Memory B cell (primary cell): ENCODE results near the gene DUSP5.

Experiments
- ATAC-seq: fragments of 150-1000 bp; cut with Tn5 transposase; 2 replicates; pipeline ENCODE4 v1.10.0; 2021; ENCODE audit warnings: low read depth, mild to moderate bottlenecking, moderate library complexity
- DNase-seq, 2 donors: peaks; one replicate each; pipeline ENCODE4 v3.0.0; 2022; ENCODE audit warnings: low spot score in 2 of 2
- H3K27ac Mint-ChIP-seq: one replicate; pipeline ENCODE4 v1.8.0; 2022; ENCODE audit warnings: mild to moderate bottlenecking, moderate library complexity, mixed read lengths
- H3K27me3 Mint-ChIP-seq: one replicate; pipeline ENCODE4 v1.8.0; 2022; ENCODE audit warnings: mixed read lengths
- H3K36me3 Mint-ChIP-seq: one replicate; pipeline ENCODE4 v1.8.0; 2022; ENCODE audit warnings: mild to moderate bottlenecking, mixed read lengths
- H3K4me1 Mint-ChIP-seq: one replicate; pipeline ENCODE4 v1.8.0; 2022; ENCODE audit warnings: mixed read lengths
- H3K4me3 Mint-ChIP-seq: one replicate; pipeline ENCODE4 v1.8.0; 2022; ENCODE audit warnings: mild to moderate bottlenecking, moderate library complexity, mixed read lengths
- H3K9me3 Mint-ChIP-seq: one replicate; pipeline ENCODE4 v1.8.0; 2022; ENCODE audit warnings: mixed read lengths

The DUSP5 gene

DNA sequence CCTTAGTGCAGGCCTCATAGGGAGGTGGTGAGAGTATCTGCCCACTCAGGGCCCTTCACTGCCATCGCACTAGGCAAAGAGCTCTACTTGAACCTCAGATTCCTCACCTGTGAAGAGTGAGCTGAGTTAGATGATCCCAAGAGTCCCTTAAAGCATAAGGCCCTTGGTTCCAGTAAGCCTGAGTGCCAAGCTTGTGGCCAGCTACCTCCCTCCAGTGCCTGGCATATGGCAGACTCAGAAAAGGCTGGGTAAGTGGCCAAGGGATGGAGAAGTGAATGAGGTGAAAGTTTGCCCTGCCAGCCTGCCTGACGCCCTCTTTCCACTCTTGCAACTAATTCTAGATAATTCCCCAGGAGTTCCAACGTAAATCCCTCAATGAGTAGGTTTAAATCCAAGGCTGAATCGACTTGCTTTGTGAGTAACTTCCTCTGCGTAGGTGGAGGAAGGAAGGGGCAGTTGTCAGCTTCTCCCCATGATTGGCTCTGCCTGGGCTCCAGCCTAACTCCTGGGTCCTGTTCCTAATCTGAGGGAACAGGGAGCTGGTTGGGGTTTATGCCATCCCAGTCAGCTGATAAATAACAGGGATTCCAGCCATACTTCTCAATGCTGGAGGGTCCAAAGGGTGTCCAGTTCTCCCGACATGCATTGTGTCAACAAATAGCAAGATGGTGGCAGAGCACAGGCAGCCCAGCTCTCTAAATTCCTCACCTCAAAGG, 14.2 kb downstream of the DUSP5 start:
- no peak for ATAC-seq
- DNase-seq: no peak
- Mint-ChIP-seq H3K4me3 (no peak overlapping the region), H3K4me1 (no peaks in the 10 kb centered on the region), H3K36me3 (peaks cover 3% of the 10 kb centered on the region), H3K9me3 (peaks cover 2% of the 10 kb centered on the region), H3K27me3 (no peaks in the 10 kb centered on the region), H3K27ac (no peak overlapping the region)

GRCh38 chr10:110512461-110513187, 14.9 kb downstream of the DUSP5 start:
- no peak for ATAC-seq
- Mint-ChIP-seq H3K36me3 (peaks cover 3% of the 10 kb centered on the region), H3K27me3 (no peaks in the 10 kb centered on the region), H3K4me1 (no peaks in the 10 kb centered on the region), H3K9me3 (peaks cover 2% of the 10 kb centered on the region), H3K27ac (no peak overlapping the region), H3K4me3 (no peak overlapping the region)
- no peak for DNase-seq

DNA sequence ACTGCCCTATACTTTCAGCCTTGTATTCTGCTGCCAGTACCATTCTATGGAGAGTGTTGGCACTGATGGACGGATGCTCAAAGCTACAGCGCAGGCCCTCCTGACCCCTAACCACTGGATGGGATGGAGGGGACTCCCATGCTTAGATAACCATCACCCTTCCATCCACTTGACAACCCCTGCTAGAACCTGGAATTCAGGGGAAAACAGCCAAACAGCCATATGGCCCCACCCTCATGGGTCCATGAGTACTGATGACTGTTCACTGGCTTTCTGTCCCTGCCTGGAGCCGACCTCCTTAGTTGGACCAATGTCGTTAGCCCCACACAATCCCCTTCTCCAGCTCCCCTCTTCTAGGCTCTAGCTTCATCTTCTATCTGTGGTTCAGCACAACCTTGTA, 16.2 kb downstream of the DUSP5 start:
- no peak overlapping the region for H3K4me3 Mint-ChIP-seq
- H3K9me3 Mint-ChIP-seq: peaks cover 2% of the 10 kb centered on the region
- H3K27me3 Mint-ChIP-seq: no peaks in the 10 kb centered on the region
- no peaks in the 10 kb centered on the region for H3K4me1 Mint-ChIP-seq
- DNase-seq: no peak
- H3K27ac Mint-ChIP-seq: no peak overlapping the region
- no peaks in the 10 kb centered on the region for H3K36me3 Mint-ChIP-seq
- ATAC-seq: no peak

GRCh38 chr10:110514848-110515247, 17.1 kb downstream of the DUSP5 start:
- Mint-ChIP-seq H3K4me1 (no peaks in the 10 kb centered on the region), H3K9me3 (peaks cover 2% of the 10 kb centered on the region), H3K36me3 (no peaks in the 10 kb centered on the region), H3K27me3 (no peaks in the 10 kb centered on the region), H3K4me3 (no peak overlapping the region), H3K27ac (no peak overlapping the region)
- no peak for DNase-seq
- no peak for ATAC-seq

- no peak for DNase-seq
- H3K36me3 Mint-ChIP-seq: no peaks in the 10 kb centered on the region
- ATAC-seq: no peak
- H3K4me1 Mint-ChIP-seq: no peaks in the 10 kb centered on the region
- no peak overlapping the region for H3K27ac Mint-ChIP-seq
- H3K9me3 Mint-ChIP-seq: peaks cover 2% of the 10 kb centered on the region
- H3K27me3 Mint-ChIP-seq: no peaks in the 10 kb centered on the region
- no peak overlapping the region for H3K4me3 Mint-ChIP-seq
Measured at GRCh38 chr10:110516815-110517492, 19.2 kb downstream of the DUSP5 start.

- no peak for ATAC-seq
Measured at GRCh38 chr10:110522365-110522988, 24.8 kb downstream of the DUSP5 start.

GRCh38 chr10:110523736-110524135, 26.0 kb downstream of the DUSP5 start:
- Mint-ChIP-seq H3K4me1 (peaks cover 6% of the 10 kb centered on the region), H3K27ac (no peak overlapping the region), H3K27me3 (peaks cover 3% of the 10 kb centered on the region), H3K36me3 (no peaks in the 10 kb centered on the region), H3K9me3 (no peaks in the 10 kb centered on the region), H3K4me3 (no peak overlapping the region)
- DNase-seq: no peak
- ATAC-seq: no peak

More at GRCh38 chr10:110522365-110522988, 24.8 kb downstream of the DUSP5 start:
- Mint-ChIP-seq H3K4me1 (peaks cover 3% of the 10 kb centered on the region), H3K27me3 (peaks cover 3% of the 10 kb centered on the region), H3K4me3 (no peak overlapping the region), H3K27ac (no peak overlapping the region), H3K9me3 (no peaks in the 10 kb centered on the region), H3K36me3 (no peaks in the 10 kb centered on the region)
- no peak for DNase-seq

DNA sequence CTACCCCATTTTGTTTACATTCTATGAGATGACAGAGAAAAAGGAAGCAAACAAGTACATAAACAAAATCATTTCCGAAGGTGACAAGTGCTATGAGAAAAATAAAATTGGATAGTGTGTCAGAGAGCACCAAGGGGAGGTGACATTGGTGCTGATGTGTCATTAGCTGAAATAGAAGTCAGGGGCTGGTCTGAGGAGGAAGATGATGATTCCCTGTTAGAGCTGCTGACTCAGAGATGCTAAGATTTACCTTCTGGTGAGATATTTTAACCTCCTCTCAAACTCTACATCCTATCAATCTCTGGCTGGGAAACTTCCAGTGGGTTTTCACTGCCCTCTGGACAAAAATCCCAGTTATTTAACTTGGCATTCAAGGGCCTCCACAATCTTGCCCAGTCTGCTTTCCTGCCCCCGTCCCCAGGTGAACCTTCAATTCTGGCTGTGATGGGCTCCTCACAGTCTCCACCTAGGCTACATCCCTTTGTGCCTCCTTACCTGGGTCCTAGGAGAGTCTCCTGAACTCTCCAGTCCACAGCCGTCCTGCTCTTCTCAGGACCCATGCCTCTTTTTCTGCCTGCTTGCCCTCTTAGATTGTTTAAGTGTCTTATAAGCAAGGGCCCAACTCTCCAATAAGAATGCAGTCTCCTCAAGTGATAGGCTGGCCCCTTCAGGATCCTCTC, 26.6 kb downstream of the DUSP5 start:
- Mint-ChIP-seq H3K4me1 (peaks cover 9% of the 10 kb centered on the region), H3K4me3 (no peak overlapping the region), H3K27ac (no peak overlapping the region), H3K27me3 (peaks cover 3% of the 10 kb centered on the region), H3K9me3 (no peaks in the 10 kb centered on the region), H3K36me3 (no peaks in the 10 kb centered on the region)
- no peak for ATAC-seq
- DNase-seq: no peak

- H3K36me3 Mint-ChIP-seq: no peaks in the 10 kb centered on the region
- peaks cover 3% of the 10 kb centered on the region for H3K27me3 Mint-ChIP-seq
- no peaks in the 10 kb centered on the region for H3K9me3 Mint-ChIP-seq
- ATAC-seq: no peak
- no peak overlapping the region for H3K4me3 Mint-ChIP-seq
- no peak for DNase-seq
- no peak overlapping the region for H3K27ac Mint-ChIP-seq
- H3K4me1 Mint-ChIP-seq: peaks cover 13% of the 10 kb centered on the region
Measured at GRCh38 chr10:110524859-110525232, 27.1 kb downstream of the DUSP5 start.

GRCh38 chr10:110525349-110526260, 27.9 kb downstream of the DUSP5 start:
- no peak overlapping the region for H3K4me3 Mint-ChIP-seq
- H3K27me3 Mint-ChIP-seq: peaks cover 3% of the 10 kb centered on the region
- no peaks in the 10 kb centered on the region for H3K9me3 Mint-ChIP-seq
- no peak overlapping the region for H3K27ac Mint-ChIP-seq
- no peak for DNase-seq
- peaks cover 13% of the 10 kb centered on the region for H3K4me1 Mint-ChIP-seq
- no peaks in the 10 kb centered on the region for H3K36me3 Mint-ChIP-seq
- ATAC-seq: no peak

- Mint-ChIP-seq H3K9me3 (no peaks in the 10 kb centered on the region), H3K27ac (no peak overlapping the region), H3K27me3 (peaks cover 3% of the 10 kb centered on the region), H3K36me3 (no peaks in the 10 kb centered on the region), H3K4me1 (peaks cover 13% of the 10 kb centered on the region), H3K4me3 (no peak overlapping the region)
- no peak for DNase-seq
- no peak for ATAC-seq
Measured at GRCh38 chr10:110527731-110528171, 30.0 kb downstream of the DUSP5 start.

DNA sequence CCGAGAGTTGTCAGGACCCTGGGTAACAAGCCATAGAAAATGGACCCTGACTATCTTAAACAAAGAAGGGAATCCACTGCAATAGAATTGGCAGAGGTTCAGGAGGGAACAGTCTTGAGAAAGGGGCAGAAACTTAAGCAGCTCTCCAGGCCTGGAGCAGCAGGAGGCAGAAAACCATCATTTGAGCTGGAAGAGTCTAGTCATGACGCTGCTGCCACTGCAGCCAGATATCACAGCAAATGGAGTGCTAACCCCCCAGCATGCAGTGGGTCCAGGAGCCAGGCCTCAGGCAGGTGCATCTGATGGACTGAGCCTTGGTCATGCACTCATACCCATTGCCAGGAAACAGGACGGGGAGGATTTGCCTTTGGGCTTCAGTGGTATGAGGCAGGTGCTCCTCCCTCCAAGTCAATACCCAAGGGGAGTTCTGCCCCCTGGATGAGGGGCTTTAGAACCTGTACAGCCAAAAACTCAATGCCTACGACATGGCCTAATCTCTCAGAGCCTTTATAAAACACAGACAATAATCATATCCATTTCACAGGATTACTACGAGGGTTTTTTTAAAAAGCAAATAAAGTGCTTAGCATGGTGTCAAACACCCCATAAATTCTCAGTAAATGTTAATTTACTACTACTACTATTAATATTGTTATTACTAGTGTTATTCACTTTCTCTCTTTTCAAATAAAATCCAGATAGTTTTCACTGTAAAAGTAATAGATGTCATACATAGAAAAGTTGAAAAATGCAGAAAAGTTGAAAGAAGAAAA, 30.7 kb downstream of the DUSP5 start:
- ATAC-seq: no peak
- Mint-ChIP-seq H3K4me1 (peaks cover 15% of the 10 kb centered on the region), H3K27me3 (peaks cover 2% of the 10 kb centered on the region), H3K9me3 (no peaks in the 10 kb centered on the region), H3K4me3 (no peak overlapping the region), H3K36me3 (no peaks in the 10 kb centered on the region), H3K27ac (no peak overlapping the region)
- no peak for DNase-seq
